ENCODE results near the gene R3HDM2.

- TF ChIP-seq CTCF (IDR thresholded peaks at IDR 0.05) (no peak), POLR2A (IDR thresholded peaks at IDR 0.05) (no peak)
Observed at GRCh38 chr12:57474430-57474829, 43.6 kb upstream of the R3HDM2 start.
